ENCODE results near the gene TLE6.
"Not testable (repeated sequence)": the region's sequence is repeated elsewhere in the genome, so short reads cannot be mapped to it uniquely, and the experiment has no call there.

Gene TLE6

DNA sequence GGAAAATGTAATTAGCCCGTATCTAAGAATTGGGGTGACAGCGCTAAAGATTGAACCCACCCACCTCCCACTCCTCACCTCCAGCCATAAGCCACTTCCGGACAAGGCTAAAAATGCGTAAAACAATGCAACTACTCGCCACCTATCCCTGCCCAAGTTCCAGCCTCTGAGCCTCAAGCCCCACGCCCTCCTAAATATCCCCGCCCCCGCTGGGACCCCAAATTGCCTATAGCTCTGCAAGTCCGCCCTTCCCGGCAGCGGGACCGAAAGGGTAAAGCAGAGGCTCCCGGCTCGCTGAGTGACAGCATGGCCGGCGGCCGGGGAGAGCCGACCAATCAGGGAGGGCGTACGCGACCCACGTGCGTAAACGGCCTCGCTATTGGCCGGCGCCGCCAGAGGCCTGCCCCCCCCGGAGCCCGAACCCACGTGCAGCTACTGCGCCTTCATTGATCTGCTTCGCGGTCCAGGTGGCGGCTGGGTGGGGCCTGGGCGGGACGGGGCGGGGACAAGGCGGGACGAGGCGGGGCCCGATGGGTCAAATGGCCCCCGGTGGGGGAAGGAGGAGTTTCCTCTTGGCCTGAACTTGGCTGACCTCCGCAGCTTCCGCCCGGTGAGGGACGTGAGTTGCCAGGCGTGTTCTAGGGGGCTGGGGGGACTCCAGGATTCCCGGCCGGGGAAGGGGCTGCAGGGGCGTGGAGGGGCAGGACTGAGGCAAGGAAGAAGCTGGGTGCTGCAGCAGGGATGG lies at the start of gene TLE6:
Gene TLE6 (plus strand): TSS at position 564 of the 745 bp plus-strand sequence. CDS start 670 bp downstream, outside the sequence.
- peak; percentile 97 for DNase-seq

DNA sequence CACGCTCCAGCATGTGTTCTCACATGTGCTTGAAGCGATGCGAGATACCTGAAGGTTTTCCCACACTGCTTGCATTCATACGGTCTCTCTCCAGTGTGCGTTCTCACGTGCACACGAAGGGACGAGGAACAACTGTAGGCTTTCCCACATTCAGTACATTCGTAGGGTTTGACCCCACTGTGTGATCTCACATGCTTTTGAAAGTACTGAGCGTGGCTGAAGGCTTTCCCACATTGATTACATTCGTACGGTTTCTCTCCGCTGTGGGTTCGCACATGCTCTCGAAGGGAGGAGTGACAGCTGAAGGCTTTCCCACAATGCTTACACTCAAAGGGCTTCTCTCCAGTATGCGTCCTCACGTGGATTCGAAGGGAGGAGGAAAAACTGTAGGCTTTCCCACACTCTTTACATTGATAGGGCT lies 43.9 kb upstream of the TLE6 start:
- DNase-seq, result no peak

DNA sequence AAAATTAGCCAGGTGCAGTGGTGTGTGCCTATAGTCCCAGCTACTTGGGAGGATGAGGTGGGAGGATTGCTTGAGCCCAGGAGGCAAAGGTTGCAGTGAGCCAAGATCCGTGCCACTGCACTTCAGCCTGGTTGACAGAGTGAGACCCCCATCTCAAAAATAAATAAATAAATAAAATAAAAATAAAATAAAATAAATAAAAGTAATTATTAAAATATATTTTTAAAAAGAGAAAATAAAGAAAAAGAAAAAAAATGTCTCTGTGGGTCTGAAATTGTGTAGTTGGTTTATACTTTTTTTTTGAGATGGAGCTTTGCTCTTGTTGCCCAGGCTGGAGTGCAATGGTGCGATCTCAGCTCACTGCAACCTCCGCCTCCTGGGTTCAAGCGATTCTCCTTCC lies 41.5 kb upstream of the TLE6 start:
- not testable (repeated sequence) for DNase-seq

DNA sequence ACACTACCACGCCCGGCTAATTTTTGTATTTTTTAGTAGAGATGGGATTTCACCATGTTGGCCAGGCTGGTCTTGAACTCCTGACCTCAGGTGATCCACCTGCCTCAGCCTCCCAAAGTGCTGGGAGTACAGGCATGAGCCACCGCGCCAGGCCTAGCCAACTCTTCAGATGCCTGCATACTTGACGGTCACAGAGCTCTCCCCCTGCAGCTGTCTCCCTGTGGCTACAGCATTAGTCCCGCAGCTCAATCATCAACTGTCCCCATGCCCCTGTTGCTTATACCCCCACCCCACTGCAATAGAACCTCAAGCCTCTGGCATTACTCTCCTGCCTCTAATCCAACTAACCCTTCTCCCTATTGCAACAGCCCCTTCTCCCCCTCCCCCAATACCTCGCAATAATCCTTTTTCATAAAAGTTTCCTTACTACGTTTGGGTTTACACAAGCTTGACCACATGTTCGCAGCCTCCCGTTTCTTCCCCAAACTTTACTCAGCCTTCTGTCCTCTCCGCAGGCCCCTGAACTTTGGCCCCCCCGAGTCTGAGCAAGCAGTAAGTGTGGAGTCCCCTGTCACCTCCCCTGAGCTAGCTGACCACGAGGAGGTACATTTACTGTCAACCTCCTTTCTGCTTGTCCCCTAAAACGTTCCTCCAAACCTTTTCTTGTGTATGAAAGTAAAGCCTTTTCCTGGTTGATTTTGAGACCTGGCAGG lies 34.3 kb upstream of the TLE6 start:
- peak; percentile 20 for DNase-seq

DNA sequence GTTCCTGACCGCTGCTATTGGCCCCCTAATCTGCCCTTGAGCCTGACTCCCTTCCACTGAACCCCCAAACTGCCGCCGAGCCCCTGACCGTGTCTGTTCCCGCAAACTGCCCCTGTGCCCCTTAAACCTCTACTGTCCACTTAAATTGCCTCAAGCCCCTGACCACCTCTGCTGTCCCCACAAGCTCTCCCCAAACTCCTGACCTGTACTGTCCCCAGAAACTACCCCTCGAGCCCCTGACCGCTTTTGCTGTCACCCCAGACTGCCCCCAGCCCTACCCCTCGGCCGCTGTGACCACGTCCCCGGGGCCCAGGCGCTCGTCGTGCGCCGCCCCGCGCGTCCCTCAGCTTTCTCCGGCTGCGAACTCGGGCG lies 33.0 kb upstream of the TLE6 start:
- no peak for DNase-seq

- DNase-seq, result peak; percentile 99
Observed at GRCh38 chr19:2944775-2945574, 32.4 kb upstream of the TLE6 start, which contains the start of gene ZNF77. TSS of gene ZNF77 (minus strand) at chr19:2944971. CDS start at chr19:2944840, 131 bp downstream.

GRCh38 chr19:2945575-2946184 lies 31.7 kb upstream of the TLE6 start:
- DNase-seq, result no peak

DNA sequence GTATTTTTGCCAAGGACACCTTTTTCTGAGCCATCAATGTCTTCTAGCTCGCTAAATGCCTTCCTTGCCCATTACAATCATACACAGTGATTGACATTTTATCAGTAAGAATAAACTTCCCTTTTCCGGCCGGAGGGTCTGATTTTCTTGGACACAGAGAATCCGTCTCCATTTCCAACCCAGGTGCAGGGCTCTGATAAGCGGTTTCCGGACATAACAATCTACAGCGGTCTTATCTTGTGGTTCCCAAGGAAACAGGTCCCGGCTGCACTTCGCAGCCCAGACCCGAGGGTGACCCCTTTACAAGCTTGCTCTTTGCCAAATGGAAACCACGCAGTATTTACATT lies 27.5 kb upstream of the TLE6 start:
- peak; percentile 98 for DNase-seq

- peak; percentile 100 for DNase-seq
Observed at GRCh38 chr19:2950286-2951124, 26.9 kb upstream of the TLE6 start.

DNA sequence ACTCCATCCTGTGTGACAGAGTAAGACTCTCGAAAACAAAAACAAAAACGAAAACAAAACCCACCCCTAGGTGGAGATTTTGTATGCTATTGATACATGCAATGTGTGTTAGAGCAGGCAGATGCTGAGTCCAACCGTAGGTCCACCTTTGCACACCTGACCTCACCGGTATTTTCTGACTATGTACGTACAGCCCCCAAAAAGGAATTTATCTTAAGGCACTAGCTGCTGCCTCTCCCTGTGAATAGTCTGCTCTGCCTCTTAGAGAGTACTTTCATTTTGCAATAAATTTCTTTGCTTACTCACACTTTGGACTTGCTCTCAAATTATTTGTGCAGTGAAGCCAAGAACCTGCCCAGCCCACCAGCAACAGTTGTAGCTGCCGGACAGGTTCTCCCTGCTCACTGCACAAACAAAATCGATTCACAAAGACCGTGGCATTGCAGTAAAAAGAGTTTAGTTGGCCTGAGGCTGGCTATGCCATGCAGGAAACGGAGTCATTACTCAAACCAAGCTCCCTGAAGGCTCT lies 24.3 kb upstream of the TLE6 start:
- DNase-seq, result no peak

DNA sequence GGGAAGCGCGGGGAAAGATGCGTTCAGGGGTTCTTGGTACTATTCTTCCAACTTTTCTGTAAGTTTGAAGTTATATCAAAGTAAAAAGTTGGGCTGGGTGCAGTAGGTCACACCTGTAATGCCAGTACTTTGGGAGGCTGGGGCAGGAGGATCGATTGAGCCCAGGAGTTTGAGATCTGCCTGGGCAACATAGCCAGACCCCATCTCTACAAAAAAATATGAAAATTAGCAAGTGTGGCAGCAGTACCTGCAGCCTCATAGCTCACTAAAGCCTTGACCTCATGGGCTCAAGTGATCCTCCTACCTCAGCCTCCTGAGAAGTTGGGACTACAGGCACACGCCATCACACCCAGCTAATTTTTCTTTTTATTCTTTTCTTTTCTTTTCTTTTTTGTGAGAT lies 20.2 kb upstream of the TLE6 start:
- DNase-seq, result no peak

- DNase-seq, result no peak
Observed at GRCh38 chr19:2960120-2960519, 17.2 kb upstream of the TLE6 start.

DNA sequence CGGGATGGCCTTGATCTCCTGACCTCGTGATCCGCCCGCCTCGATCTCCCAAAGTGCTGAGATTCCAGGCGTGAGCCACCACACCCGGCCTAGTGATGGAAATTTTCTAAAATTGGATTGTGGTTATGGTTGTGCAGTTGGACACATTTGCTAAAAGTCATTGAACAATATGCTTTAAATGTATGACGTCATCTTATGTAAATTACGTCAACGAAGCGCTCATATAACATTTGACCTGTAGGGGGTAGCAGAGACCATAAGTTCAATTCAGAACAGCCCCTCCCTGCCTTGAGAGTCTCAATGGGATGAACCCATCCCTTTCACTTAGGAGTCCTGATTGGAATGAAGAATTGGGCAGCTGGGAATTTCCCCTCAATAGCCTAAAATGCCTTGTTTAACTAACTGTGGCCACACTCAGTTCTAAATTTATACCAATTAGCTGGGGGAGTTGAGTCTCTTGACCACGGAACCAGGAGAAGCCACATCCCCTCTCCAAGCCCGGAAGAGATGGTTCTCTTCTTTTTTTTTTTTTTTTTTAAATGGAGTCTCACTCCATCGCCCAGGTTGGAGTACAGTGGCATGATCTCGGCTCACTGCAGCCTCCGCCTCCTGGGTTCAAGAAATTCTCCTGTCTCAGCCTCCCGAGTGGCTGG lies 15.2 kb upstream of the TLE6 start:
- peak; percentile 85 for DNase-seq

DNA sequence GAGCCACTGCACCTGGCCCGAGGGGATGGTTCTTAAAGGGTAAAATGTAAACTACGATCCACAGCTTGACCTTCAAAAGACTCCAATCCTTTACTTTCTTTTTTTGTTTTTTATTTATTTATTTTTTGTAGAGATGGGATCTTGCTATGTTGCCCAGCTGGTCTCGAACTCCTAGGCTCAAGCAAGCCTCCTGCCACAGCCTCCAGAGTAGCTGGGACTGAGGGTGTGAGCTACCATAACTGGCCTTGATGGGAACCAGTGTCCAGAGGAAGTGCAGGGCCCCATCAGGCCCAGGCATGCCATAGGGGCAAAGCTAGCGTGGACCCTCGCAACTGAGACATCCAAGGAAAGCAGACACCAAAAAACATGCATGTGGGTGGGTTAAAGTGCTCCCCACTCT lies 14.2 kb upstream of the TLE6 start:
- DNase-seq, result no peak

DNA sequence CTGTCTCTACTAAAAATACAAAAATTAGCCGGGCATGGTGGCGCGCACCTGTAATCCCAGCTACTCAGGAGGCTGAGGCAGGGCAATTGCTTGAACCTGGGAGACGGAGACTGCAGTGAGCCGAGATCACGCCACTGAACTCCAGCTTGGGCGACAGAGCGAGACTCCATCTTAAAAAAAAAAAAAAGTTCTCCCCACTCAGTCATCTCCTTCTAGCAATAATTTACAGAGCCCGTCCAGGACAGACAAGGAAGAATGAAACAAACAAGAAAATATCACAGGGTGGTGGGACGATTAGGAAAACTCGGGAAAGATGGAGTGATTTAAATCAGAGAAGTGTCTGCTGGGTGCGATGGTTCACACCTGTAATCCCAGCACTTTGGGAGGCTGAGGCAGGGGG lies 13.7 kb upstream of the TLE6 start:
- not testable (repeated sequence) for DNase-seq

GRCh38 chr19:2964874-2965273 lies 12.5 kb upstream of the TLE6 start:
- no peak for DNase-seq

DNA sequence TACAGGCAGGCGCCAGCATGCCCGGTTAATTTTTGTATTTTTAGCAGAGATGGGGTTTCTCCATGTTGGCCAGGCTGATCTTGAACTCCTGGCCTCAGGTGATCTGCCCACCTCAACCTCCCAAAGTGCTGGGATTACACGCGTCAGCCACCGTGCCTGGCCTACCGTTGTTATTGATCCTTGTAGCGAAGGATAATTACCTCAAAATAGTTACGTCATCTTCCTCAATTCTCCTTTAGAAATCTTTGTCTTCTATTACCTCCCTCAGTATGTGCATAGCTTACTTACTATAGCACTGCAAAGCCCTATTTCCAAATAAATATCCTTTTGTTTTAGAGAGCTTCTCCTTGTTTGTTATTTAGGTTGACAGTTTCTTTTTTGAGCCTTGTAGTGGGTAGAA lies 9.4 kb upstream of the TLE6 start:
- DNase-seq, result no peak

GRCh38 chr19:2969104-2969504 lies 8.3 kb upstream of the TLE6 start:
- DNase-seq, result no peak

DNA sequence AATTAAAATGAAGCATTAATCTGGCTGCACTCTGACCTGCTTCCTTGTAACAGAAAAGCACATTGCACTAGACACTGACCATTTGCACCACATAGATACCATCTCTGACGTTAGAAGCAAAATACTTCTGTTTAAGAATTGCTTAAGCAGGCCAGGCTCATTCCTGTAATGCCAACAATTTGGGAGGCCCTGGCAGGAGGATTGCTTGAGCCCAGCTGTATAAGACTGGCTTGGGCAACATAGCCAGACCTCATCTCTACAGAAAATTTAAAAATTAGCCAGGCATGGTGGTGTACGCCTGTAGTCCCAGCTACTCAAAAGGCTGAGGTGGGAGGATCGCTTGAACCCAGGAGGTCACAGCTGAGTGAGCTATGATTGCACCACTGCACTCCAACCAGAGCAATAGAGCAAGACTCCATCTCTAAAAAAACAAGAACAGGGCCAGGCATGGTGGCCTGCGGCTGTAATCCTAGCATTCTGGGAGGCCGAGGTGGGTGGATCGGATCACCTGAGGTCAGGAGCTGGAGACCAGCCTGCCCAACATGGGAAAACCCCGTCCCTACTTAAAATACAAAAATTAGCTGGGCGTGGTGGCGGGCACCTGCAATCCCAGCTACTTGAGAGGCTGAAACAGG lies 7.0 kb upstream of the TLE6 start:
- peak; percentile 41 for DNase-seq

DNA sequence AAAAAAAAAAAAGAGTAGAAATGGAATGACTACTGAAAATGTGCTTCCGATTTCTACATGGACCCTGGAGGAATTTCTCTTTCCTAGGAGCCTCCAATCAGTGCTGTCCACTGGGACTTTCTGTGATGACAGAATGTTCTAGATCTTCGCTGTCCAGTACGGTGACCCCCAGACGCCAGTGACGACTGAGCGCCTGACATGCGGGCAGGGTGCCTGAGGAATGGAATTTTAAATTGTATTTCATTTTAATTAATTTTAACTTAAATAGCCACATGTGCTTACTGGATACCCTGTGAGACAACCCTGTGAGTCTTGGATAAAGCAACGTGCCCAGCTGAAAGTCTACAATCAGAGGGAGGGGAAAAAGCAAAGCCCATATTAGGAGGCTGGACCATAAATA lies 4.1 kb upstream of the TLE6 start:
- DNase-seq, result no peak
